Measurements from ENCODE around the gene LCLAT1.

The LCLAT1 gene

GRCh38 chr2:30436859-30437435 is 10.1 kb upstream of the LCLAT1 start:
- Histone ChIP-seq H3K9me3 (ENCODE audit: insufficient read depth, low read depth, low read length) (no peaks in the 10 kb centered on the region), H3K36me3 (ENCODE audit: insufficient read depth, low read length) (no peaks in the 10 kb centered on the region), H3K4me2 (ENCODE audit: low read depth, low read length, poor library complexity, severe bottlenecking) (no peak overlapping the region), H3K4me1 (ENCODE audit: insufficient read depth, low read length, poor library complexity, severe bottlenecking) (no peaks in the 10 kb centered on the region), H3K9me2 (replicated peaks; ENCODE audit: low read depth, low read length) (no peaks in the 10 kb centered on the region), H2AFZ (ENCODE audit: low read length) (no peak overlapping the region), H3F3A (ENCODE audit: low read depth) (no peaks in the 10 kb centered on the region), H3K27me3 (ENCODE audit: insufficient read depth, low read length, poor library complexity, severe bottlenecking) (no peaks in the 10 kb centered on the region), H3K9ac (ENCODE audit: low read depth, low read length, poor library complexity, severe bottlenecking) (no peak overlapping the region), H3K4me3 (ENCODE audit: low read length, poor library complexity, severe bottlenecking) (no peak overlapping the region), H3K79me2 (ENCODE audit: insufficient read depth, low read length) (no peaks in the 10 kb centered on the region), H4K20me1 (ENCODE audit: insufficient read depth, low read length, poor library complexity, severe bottlenecking) (no peaks in the 10 kb centered on the region)
- TF ChIP-seq, protein P1, sequence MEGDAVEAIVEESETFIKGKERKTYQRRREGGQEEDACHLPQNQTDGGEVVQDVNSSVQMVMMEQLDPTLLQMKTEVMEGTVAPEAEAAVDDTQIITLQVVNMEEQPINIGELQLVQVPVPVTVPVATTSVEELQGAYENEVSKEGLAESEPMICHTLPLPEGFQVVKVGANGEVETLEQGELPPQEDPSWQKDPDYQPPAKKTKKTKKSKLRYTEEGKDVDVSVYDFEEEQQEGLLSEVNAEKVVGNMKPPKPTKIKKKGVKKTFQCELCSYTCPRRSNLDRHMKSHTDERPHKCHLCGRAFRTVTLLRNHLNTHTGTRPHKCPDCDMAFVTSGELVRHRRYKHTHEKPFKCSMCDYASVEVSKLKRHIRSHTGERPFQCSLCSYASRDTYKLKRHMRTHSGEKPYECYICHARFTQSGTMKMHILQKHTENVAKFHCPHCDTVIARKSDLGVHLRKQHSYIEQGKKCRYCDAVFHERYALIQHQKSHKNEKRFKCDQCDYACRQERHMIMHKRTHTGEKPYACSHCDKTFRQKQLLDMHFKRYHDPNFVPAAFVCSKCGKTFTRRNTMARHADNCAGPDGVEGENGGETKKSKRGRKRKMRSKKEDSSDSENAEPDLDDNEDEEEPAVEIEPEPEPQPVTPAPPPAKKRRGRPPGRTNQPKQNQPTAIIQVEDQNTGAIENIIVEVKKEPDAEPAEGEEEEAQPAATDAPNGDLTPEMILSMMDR (conservative IDR thresholded peaks at IDR 0.05; ENCODE audit: low read length): no peak
- TF ChIP-seq EZH2phosphoT487 (IDR thresholded peaks at IDR 0.05; ENCODE audit: borderline replicate concordance): no peak

DNA sequence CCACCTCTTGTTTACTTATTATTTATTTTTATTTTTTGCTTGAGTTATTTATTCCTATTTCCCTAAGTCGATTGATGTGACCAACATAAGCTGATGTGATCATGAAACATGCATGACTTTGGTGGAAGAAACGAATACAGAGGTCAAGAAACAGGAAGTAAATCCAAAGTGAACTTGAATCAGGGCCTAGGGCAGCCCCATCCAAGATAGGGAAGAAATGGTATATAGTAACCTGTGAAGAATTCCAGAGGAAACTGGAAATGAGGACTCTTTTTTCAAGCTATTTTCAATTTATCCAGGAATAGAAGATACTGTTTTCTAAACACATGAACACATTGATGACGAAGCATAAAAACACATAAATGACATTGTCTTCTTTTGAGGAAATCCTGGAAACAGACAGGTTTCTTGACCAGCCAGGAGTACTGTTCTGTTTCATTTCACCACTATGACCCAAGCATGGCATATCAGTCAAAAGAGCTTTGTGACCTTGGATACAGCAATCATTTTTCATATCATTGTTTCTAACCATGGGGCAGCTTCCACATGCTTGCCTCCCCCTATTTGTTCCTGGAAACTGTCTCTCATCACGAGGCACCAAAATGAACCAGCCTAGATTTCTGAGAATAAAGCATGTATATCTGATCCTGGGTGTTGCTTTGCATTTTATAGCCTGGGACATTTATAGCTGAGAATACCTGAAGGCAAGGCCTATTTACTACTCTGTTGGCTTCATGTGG is 9.1 kb upstream of the LCLAT1 start:
- H3K4me3 ChIP-seq (ENCODE audit: low read length, poor library complexity, severe bottlenecking): no peak overlapping the region
- no peaks in the 10 kb centered on the region for H3K9me3 ChIP-seq (ENCODE audit: insufficient read depth, low read depth, low read length)
- TF ChIP-seq EZH2phosphoT487 (IDR thresholded peaks at IDR 0.05; ENCODE audit: borderline replicate concordance): no peak
- TF ChIP-seq, protein P1 (conservative IDR thresholded peaks at IDR 0.05; ENCODE audit: low read length): no peak
- H3F3A ChIP-seq (ENCODE audit: low read depth): no peaks in the 10 kb centered on the region
- H3K9ac ChIP-seq (ENCODE audit: low read depth, low read length, poor library complexity, severe bottlenecking): no peak overlapping the region
- H3K27me3 ChIP-seq (ENCODE audit: insufficient read depth, low read length, poor library complexity, severe bottlenecking): no peaks in the 10 kb centered on the region
- H3K4me1 ChIP-seq (ENCODE audit: insufficient read depth, low read length, poor library complexity, severe bottlenecking): no peaks in the 10 kb centered on the region
- H3K4me2 ChIP-seq (ENCODE audit: low read depth, low read length, poor library complexity, severe bottlenecking): no peak overlapping the region
- no peaks in the 10 kb centered on the region for H4K20me1 ChIP-seq (ENCODE audit: insufficient read depth, low read length, poor library complexity, severe bottlenecking)
- H3K36me3 ChIP-seq (ENCODE audit: insufficient read depth, low read length): no peaks in the 10 kb centered on the region
- H3K79me2 ChIP-seq (ENCODE audit: insufficient read depth, low read length): no peaks in the 10 kb centered on the region
- no peaks in the 10 kb centered on the region for H3K9me2 ChIP-seq (replicated peaks; ENCODE audit: low read depth, low read length)
- no peak overlapping the region for H2AFZ ChIP-seq (ENCODE audit: low read length)

GRCh38 chr2:30439296-30439695 is 7.8 kb upstream of the LCLAT1 start:
- no peaks in the 10 kb centered on the region for H3K9me3 ChIP-seq (ENCODE audit: insufficient read depth, low read depth, low read length)
- H3K36me3 ChIP-seq (ENCODE audit: insufficient read depth, low read length): no peaks in the 10 kb centered on the region
- H3K9me2 ChIP-seq (replicated peaks; ENCODE audit: low read depth, low read length): no peaks in the 10 kb centered on the region
- no peaks in the 10 kb centered on the region for H3K4me1 ChIP-seq (ENCODE audit: insufficient read depth, low read length, poor library complexity, severe bottlenecking)
- no peaks in the 10 kb centered on the region for H3K27me3 ChIP-seq (ENCODE audit: insufficient read depth, low read length, poor library complexity, severe bottlenecking)
- H3F3A ChIP-seq (ENCODE audit: low read depth): no peaks in the 10 kb centered on the region
- no peak overlapping the region for H3K9ac ChIP-seq (ENCODE audit: low read depth, low read length, poor library complexity, severe bottlenecking)
- no peak overlapping the region for H3K4me3 ChIP-seq (ENCODE audit: low read length, poor library complexity, severe bottlenecking)
- no peak overlapping the region for H3K4me2 ChIP-seq (ENCODE audit: low read depth, low read length, poor library complexity, severe bottlenecking)
- H3K79me2 ChIP-seq (ENCODE audit: insufficient read depth, low read length): no peaks in the 10 kb centered on the region
- TF ChIP-seq, protein P1 (conservative IDR thresholded peaks at IDR 0.05; ENCODE audit: low read length): no peak
- TF ChIP-seq EZH2phosphoT487 (IDR thresholded peaks at IDR 0.05; ENCODE audit: borderline replicate concordance): no peak
- H4K20me1 ChIP-seq (ENCODE audit: insufficient read depth, low read length, poor library complexity, severe bottlenecking): no peaks in the 10 kb centered on the region
- H2AFZ ChIP-seq (ENCODE audit: low read length): no peak overlapping the region

All from Loucy (cell line).